HepG2 (cell line): ENCODE data around the gene SERTAD2. TPM values are rescaled to one million over a fixed set of nuclear protein-coding genes. Genes with fewer than 3 reads are reported as not detected.

ENCODE experiments used
- AGO1 ChIP-seq: fragments of 200-400 bp; formaldehyde crosslinking; IDR thresholded peaks from 2 replicates; pipeline ENCODE4 v1.6.1; 2017; ENCODE audit warnings: mild to moderate bottlenecking, low read depth, low read length, moderate library complexity; ENCODE audit not compliant: poor library complexity, severe bottlenecking
- CCAR2 ChIP-seq: fragments of 200-400 bp; formaldehyde crosslinking; optimal IDR thresholded peaks from 2 replicates; pipeline ENCODE3; 2018; ENCODE audit warnings: low read depth, mild to moderate bottlenecking, low read length, moderate library complexity
- DMAP1 ChIP-seq: IDR thresholded peaks from 2 replicates; pipeline ENCODE4 v1.6.1; 2016
- GATAD2A ChIP-seq: IDR thresholded peaks from 2 replicates; pipeline ENCODE4 v1.6.1; 2016
- GZF1 ChIP-seq: sonication (generic); formaldehyde crosslinking; IDR thresholded peaks from 2 replicates; pipeline ENCODE4 v1.5.1; 2020; ENCODE audit warnings: mild to moderate bottlenecking, missing genetic modification reagents
- KLF11 ChIP-seq: IDR thresholded peaks from 2 replicates; pipeline ENCODE4 v1.6.1; 2016; ENCODE audit warnings: missing compliant biosample characterization
- NFE2L2 ChIP-seq: fragments of 150-350 bp; IDR thresholded peaks from 2 replicates; pipeline ENCODE4 v1.6.1; 2014; ENCODE audit warnings: low read length
- NR2F1 ChIP-seq, 2 experiments: fragments of 450-650 bp in 1 of 2; formaldehyde crosslinking in 1 of 2; IDR thresholded peaks; 2 replicates each; pipeline versions ENCODE4 v1.5.0 to v1.6.1; 2016 to 2020; ENCODE audit warnings: mild to moderate bottlenecking in 1 of 2, missing compliant biosample characterization in 1 of 2, missing genetic modification reagents in 1 of 2, moderate library complexity in 1 of 2
- NR2F6 ChIP-seq, 2 experiments: IDR thresholded peaks; 2 replicates each; pipeline ENCODE4 v1.6.1; 2016; ENCODE audit warnings: antibody characterized with exemption in 1 of 2, mild to moderate bottlenecking in 1 of 2
- RNF2 ChIP-seq: fragments of 450-650 bp; conservative IDR thresholded peaks from 2 replicates; pipeline ENCODE4 v1.6.1; 2016; ENCODE audit warnings: low read depth
- SNAPC4 ChIP-seq: sonication (generic); formaldehyde crosslinking; IDR thresholded peaks from 2 replicates; pipeline ENCODE4 v1.4.0; 2020; ENCODE audit warnings: mild to moderate bottlenecking, missing genetic modification reagents
- SOX13 ChIP-seq, 3 experiments: fragments of 450-650 bp in 1 of 3; sonication (generic) in 1 of 3; formaldehyde crosslinking in 1 of 3; IDR thresholded peaks in 2 of 3; conservative IDR thresholded peaks in 1 of 3; 2 replicates each; pipeline versions ENCODE4 v1.5.0 to v1.6.1; 2016 to 2020; ENCODE audit warnings: antibody characterized with exemption in 1 of 3, mild to moderate bottlenecking in 1 of 3, missing compliant biosample characterization in 1 of 3, missing genetic modification reagents in 1 of 3, moderate library complexity in 1 of 3
- SOX5 ChIP-seq: IDR thresholded peaks from 2 replicates; pipeline ENCODE4 v1.6.1; 2016; ENCODE audit warnings: borderline replicate concordance
- YY1 ChIP-seq: IDR thresholded peaks from 2 replicates; pipeline ENCODE4 v1.6.1; 2011; ENCODE audit warnings: low read length, low read depth, moderate library complexity, mild to moderate bottlenecking; ENCODE audit not compliant: insufficient read depth, insufficient replicate concordance
- ZNF232 ChIP-seq: sonication (generic); formaldehyde crosslinking; IDR thresholded peaks from 2 replicates; pipeline ENCODE4 v1.4.0; 2020; ENCODE audit warnings: missing genetic modification reagents, borderline replicate concordance
- ZNF296 ChIP-seq: sonication (generic); formaldehyde crosslinking; conservative IDR thresholded peaks from 2 replicates; pipeline ENCODE4 v1.5.0; 2020; ENCODE audit warnings: mild to moderate bottlenecking, missing genetic modification reagents
- polyA plus RNA-seq, 8 experiments: library from polyadenylated mRNA; depleted of rRNA in 3 of 8; stranded (reverse) in 7 of 8; unstranded in 1 of 8; fragments of >200 nt; fragmentation: Illumina TruSeq in 4 of 8; extraction: Trizol in 4 of 8; gene quantifications; 2 replicates each; pipeline versions ENCODE4 v1.2.1 to v1.2.3, GENCODE V29; 2011 to 2016; ENCODE audit warnings: low read depth in 4 of 8, missing spikeins in 1 of 8, mixed read lengths in 1 of 8; ENCODE audit not compliant: insufficient read depth in 1 of 8
- total RNA-seq, 5 experiments: library from RNA; depleted of rRNA; stranded (reverse); fragments of >200 nt; fragmentation: Illumina TruSeq; extraction: Trizol; gene quantifications; 2 replicates each; pipeline ENCODE4 v1.2.3, GENCODE V29; 2016; ENCODE audit warnings: low read depth in 1 of 5

Gene SERTAD2
- total and polyA plus RNA-seq, 2 of the 13 experiments (the other 11 are each of a cell fraction or from before 2014, with no cell fraction given) = 6.7 to 22.6 TPM

- TF ChIP-seq YY1 (no peak), AGO1 (no peak), RNF2 (no peak), GATAD2A (CRISPR knock-in tag) (peak; percentile 56), SOX5 (peak; percentile 68; the same call in 1 of the 2 replicates), KLF11 (no peak), NR2F6 (IDR thresholded peaks at IDR 0.05) (peak; percentile 90), NR2F6 (CRISPR knock-in tag; IDR thresholded peaks at IDR 0.05) (peak; percentile 91), SNAPC4 (no peak), ZNF296 (no peak), NFE2L2 (peak; percentile 36; the same call in 1 of the 2 replicates), DMAP1 (CRISPR knock-in tag) (no peak), SOX13 (IDR thresholded peaks at IDR 0.05) (no peak), SOX13 (CRISPR knock-in tag; conservative IDR thresholded peaks at IDR 0.05 in 1 of 2, IDR thresholded peaks at IDR 0.05 in 1 of 2) (peak in 1 of 2 experiments; percentile 77; a peak in 2 of 4 replicates), NR2F1 (CRISPR knock-in tag; IDR thresholded peaks at IDR 0.05) (peak; percentile 80 to 88), ZNF232 (peak; percentile 65; the same call in 1 of the 2 replicates), CCAR2 (no peak), GZF1 (CRISPR knock-in tag) (no peak)
These were observed 44.5 kb upstream of the SERTAD2 start (continued) for GRCh38 chr2:64698177-64698643.
